Upper lobe of right lung (tissue), 1 donor: ENCODE measurements around the gene PSD. TPM values are rescaled to one million over a fixed set of nuclear protein-coding genes. Genes with fewer than 3 reads are reported as not detected.

Experiments used
- ATAC-seq: fragments of 200-7000 bp; cut with Tn5 transposase; one replicate; pipeline ENCODE4 v1.9.1; 2020; ENCODE audit warnings: mild to moderate bottlenecking, moderate library complexity
- DNase-seq: peaks from one replicate; pipeline ENCODE4 v3.0.0-alpha.2; 2020
- H3K27ac ChIP-seq: fragments of 200-600 bp; one replicate; pipeline ENCODE4 v1.8.0; 2022
- H3K27me3 ChIP-seq: fragments of 200-600 bp; one replicate; pipeline ENCODE4 v1.8.0; 2022; ENCODE audit warnings: mild to moderate bottlenecking
- H3K36me3 ChIP-seq: fragments of 200-600 bp; one replicate; pipeline ENCODE4 v1.8.0; 2022
- H3K4me1 ChIP-seq: fragments of 200-600 bp; one replicate; pipeline ENCODE4 v1.8.0; 2022
- H3K4me3 ChIP-seq: fragments of 200-600 bp; one replicate; pipeline ENCODE4 v1.8.0; 2022; ENCODE audit warnings: mild to moderate bottlenecking
- H3K9me3 ChIP-seq: fragments of 200-600 bp; one replicate; pipeline ENCODE4 v1.8.0; 2022
- CTCF ChIP-seq: fragments of 200-600 bp; IDR thresholded peaks from one replicate; pipeline ENCODE4 v1.8.0; 2022; ENCODE audit warnings: antibody characterized with exemption
- intact Hi-C: fragments of 100-400 bp; cut with DNase I; formaldehyde crosslinking; loops from one replicate; pipeline ENCODE4 v1.11.0; 2022
- total RNA-seq: library from RNA; stranded (reverse); fragmentation: NEBNext Ultra II Directional; extraction: Animal tissue kit (Norgen Biotek cat#: 25700); gene quantifications from one replicate; pipeline ENCODE4 v1.2.1, GENCODE V29; 2021
- donor health status: DM: no; HTN: yes; CAD: no; lungs with severe emphysema.

PSD gene
- total RNA-seq, 1 donor from 2014 or later, result 3.5 TPM

DNA sequence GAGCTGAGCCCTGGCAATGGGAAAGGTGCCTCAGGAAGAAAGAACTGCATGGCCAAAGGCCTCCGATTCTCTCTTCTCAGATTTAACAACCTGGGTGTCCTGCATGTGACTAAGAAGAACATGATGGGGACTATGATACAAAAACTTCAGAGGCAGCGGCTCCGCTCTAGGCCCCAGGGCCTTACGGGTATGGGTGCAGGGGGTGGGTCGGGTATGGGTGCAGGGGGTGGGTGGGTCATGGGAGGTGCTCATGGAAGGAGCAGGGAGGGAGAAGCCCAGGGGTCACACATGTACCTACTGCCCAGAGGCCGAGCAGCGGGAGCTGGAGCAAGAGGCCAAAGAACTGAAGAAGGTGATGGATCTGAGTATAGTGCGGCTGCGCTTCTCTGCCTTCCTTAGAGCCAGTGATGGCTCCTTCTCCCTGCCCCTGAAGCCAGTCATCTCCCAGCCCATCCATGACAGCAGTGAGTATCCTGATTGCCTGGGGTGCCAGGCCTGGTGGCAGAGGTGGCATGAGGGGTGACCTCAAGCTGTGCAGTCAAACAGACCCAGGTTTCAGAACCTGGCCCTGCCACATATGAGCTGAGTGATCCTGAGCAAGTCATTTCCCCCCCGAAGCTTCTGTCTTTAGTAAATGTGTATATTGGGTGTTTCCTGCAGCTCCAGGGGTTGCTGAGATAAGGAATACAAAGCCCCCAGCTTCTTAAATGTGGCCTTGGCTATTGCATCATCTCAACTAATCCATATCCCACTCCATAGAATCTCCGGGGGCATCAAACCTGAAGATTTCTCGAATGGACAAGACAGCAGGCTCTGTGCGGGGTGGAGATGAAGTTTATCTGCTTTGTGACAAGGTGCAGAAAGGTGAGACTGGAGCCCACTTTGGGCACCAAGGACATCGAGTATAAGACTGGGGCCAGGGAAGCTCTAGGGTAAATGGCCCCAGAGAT is 21.1 kb downstream of the PSD start:
- ATAC-seq, result no peak
- DNase-seq, result no peak
- H3K4me1 ChIP-seq, result peaks cover 33% of the 10 kb centered on the region
- H3K27me3 ChIP-seq, result no peaks in the 10 kb centered on the region
- H3K4me3 ChIP-seq, result peak overlapping the region; percentile 87
- H3K36me3 ChIP-seq, result peaks cover 28% of the 10 kb centered on the region
- intact Hi-C loops, result no loop called here
- H3K27ac ChIP-seq, result no peak overlapping the region
- no peaks in the 10 kb centered on the region for H3K9me3 ChIP-seq
- no peak for TF ChIP-seq CTCF

DNA sequence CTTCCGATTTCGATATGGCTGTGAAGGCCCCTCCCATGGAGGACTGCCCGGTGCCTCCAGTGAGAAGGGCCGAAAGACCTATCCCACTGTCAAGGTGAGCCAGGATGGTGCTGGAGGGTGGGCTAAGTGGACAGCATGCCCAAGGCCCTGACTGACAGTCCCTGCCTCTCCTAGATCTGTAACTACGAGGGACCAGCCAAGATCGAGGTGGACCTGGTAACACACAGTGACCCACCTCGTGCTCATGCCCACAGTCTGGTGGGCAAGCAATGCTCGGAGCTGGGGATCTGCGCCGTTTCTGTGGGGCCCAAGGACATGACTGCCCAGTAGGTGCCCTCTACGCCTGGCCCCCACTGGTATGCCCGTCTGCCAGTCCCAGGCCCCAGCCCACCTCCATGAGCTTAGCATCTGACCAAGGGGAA is 21.8 kb downstream of the PSD start:
- H3K4me3 ChIP-seq, result peak overlapping the region; percentile 87
- TF ChIP-seq CTCF, result no peak
- no peak for ATAC-seq
- H3K27ac ChIP-seq, result peak overlapping the region; percentile 98
- H3K36me3 ChIP-seq, result peaks cover 23% of the 10 kb centered on the region
- peak; percentile 59 for DNase-seq
- no peaks in the 10 kb centered on the region for H3K27me3 ChIP-seq
- H3K4me1 ChIP-seq, result peaks cover 33% of the 10 kb centered on the region
- no peaks in the 10 kb centered on the region for H3K9me3 ChIP-seq
- intact Hi-C loops, result no loop called here

DNA sequence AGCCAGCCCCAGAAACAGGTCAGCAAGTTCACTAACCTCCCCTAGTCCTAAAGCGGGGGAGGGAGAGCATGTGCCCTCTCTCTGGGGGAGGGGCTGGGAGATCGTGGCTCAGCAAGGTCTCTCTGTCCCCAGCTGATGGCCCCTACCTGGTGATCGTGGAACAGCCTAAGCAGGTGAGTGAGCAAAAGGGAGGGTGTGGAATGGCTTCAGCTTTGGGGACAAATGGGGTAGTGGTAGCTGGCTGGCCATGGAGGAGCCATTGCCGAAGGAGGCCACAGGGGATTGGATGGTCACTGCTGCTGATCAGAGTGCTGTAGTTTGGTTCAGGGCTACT is 22.3 kb downstream of the PSD start:
- Histone ChIP-seq H3K4me1 (peaks cover 33% of the 10 kb centered on the region), H3K36me3 (peaks cover 18% of the 10 kb centered on the region), H3K4me3 (peak overlapping the region; percentile 87), H3K27me3 (no peaks in the 10 kb centered on the region), H3K9me3 (no peaks in the 10 kb centered on the region), H3K27ac (peak overlapping the region; percentile 98)
- no peak for DNase-seq
- no peak for TF ChIP-seq CTCF
- intact Hi-C loops, result no loop called here
- no peak for ATAC-seq

GRCh38 chr10:102395400-102396316 is 22.9 kb downstream of the PSD start, which contains the start of gene NFKB2:
Gene NFKB2, plus strand, starts transcription at chr10:102395705. Its CDS starts 255 bp downstream, at chr10:102395960.
- peaks cover 36% of the 10 kb centered on the region for H3K4me1 ChIP-seq
- peaks cover 13% of the 10 kb centered on the region for H3K36me3 ChIP-seq
- no peaks in the 10 kb centered on the region for H3K9me3 ChIP-seq
- intact Hi-C loops, result no loop called here
- peak within 1 kb of the TSS; percentile 98 for H3K27ac ChIP-seq
- H3K4me3 ChIP-seq, result peak within 1 kb of the TSS; percentile 87
- no peak for TF ChIP-seq CTCF
- ATAC-seq (peak; percentile 72), DNase-seq (peak; percentile 93)
- no peaks in the 10 kb centered on the region for H3K27me3 ChIP-seq

DNA sequence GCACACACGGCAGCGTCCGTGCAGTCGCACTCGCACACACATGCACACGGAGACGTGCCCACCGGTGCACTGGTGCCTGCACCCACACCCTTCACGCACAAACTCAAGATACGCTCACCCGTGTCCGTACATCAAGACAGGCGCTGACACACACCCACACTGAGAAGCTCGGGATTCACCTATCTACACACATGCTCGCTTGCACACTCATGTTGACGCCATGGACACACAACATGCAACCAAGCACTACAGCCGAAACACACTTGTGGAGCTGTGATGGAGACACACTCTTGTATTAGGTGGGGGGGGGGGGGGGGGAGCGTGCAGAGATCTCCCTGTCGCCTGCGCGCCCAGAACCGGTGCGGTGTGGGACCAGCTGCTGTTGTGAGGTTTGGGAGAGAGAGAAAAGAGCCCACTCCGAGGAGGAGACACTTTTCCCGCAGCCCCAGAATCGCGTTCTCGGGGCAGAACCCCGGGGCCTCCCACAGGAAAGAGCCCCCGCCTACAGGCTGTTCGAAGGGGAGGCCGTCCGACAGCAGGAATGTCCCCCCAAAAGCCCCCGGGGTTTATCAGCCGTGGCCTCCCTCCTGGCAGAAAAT is 23.7 kb downstream of the PSD start:
- Histone ChIP-seq H3K36me3 (peaks cover 13% of the 10 kb centered on the region), H3K4me3 (peak overlapping the region; percentile 87), H3K27ac (peak overlapping the region; percentile 98), H3K27me3 (no peaks in the 10 kb centered on the region), H3K9me3 (no peaks in the 10 kb centered on the region), H3K4me1 (peaks cover 34% of the 10 kb centered on the region)
- TF ChIP-seq CTCF, result no peak
- peak; percentile 65 for DNase-seq
- ATAC-seq, result no peak
- intact Hi-C loops, result no loop called here
